A549 (cell line): Measurements from ENCODE around the gene ZNF605. TPM values are rescaled to one million over a fixed set of nuclear protein-coding genes. Genes with fewer than 3 reads are reported as not detected.

ENCODE experiments used
- ATAC-seq, 2 experiments: fragments of 200-7000 bp in 1 of 2; fragments of >200 bp in 1 of 2; cut with Nextera tagmentation in 1 of 2; cut with Tn5 transposase in 1 of 2; 3 replicates each; pipeline versions ENCODE4 v1.8.0 to v1.9.1; 2018 to 2020; ENCODE audit warnings: mild to moderate bottlenecking in 1 of 2, moderate library complexity in 1 of 2
- CTCF ChIA-PET: fragments of 300-600 bp; sonication (Branson Sonifier 250); formaldehyde crosslinking; extraction: SDS; loops from one replicate; lab custom pipeline; 2021; ENCODE audit warnings: antibody characterized with exemption, inconsistent platforms; lab: Yijun Ruan, JAX
- POLR2A ChIA-PET: fragments of 350-600 bp; formaldehyde crosslinking; extraction: SDS; loops from one replicate; lab custom pipeline; 2021; ENCODE audit warnings: antibody characterized with exemption, inconsistent platforms; lab: Yijun Ruan, JAX
- DNase-seq, 2 experiments: peaks; one replicate each; pipeline versions ENCODE4 v3.0.0 to v3.0.0-alpha.2; 2011 to 2016; ENCODE audit warnings: low read depth in 1 of 2, low spot score in 1 of 2
- FAIRE-seq: peaks from 2 replicates; lab custom pipeline; 2011; peaks lifted over from hg19 to GRCh38; lab: Jason Lieb, UNC
- H3K27ac ChIP-seq, 2 experiments: fragments of >200 bp; sonication (Bioruptor Twin); formaldehyde crosslinking; 3 replicates each; pipeline ENCODE4 v1.5.1; 2016 to 2017
- H3K4me1 ChIP-seq: fragments of >200 bp; sonication (Bioruptor Twin); formaldehyde crosslinking; 3 replicates; pipeline ENCODE4 v1.6.1; 2016
- H3K4me2 ChIP-seq: fragments of >200 bp; sonication (Bioruptor Twin); formaldehyde crosslinking; 3 replicates; pipeline ENCODE4 v1.6.1; 2016
- H3K4me3 ChIP-seq: fragments of >200 bp; sonication (Bioruptor Twin); formaldehyde crosslinking; 3 replicates; pipeline ENCODE4 v1.5.1; 2016
- H3K9me3 ChIP-seq: fragments of >200 bp; sonication (Bioruptor Twin); formaldehyde crosslinking; 3 replicates; pipeline ENCODE4 v1.6.1; 2016
- BHLHE40 ChIP-seq: IDR thresholded peaks from 2 replicates; pipeline ENCODE4 v1.6.1; 2012; ENCODE audit warnings: low read depth, low read length, inconsistent platforms
- CBX8 ChIP-seq: fragments of 200-600 bp; sonication (generic); IDR thresholded peaks from 2 replicates; pipeline ENCODE4 v1.6.1; 2016
- CEBPB ChIP-seq, 2 experiments: fragments of >200 bp in 1 of 2; sonication (Bioruptor Twin) in 1 of 2; formaldehyde crosslinking in 1 of 2; IDR thresholded peaks; 2 replicates each; pipeline ENCODE4 v1.6.1; 2012 to 2016
- EHF ChIP-seq: fragments of 250-450 bp; sonication (Bioruptor Pico); IDR thresholded peaks from 2 replicates; pipeline ENCODE4 v1.5.0; 2020; ENCODE audit warnings: mild to moderate bottlenecking
- HEYL ChIP-seq: fragments of 250-450 bp; sonication (Bioruptor Pico); IDR thresholded peaks from 2 replicates; pipeline ENCODE4 v1.8.0; 2021; ENCODE audit warnings: mild to moderate bottlenecking, moderate library complexity
- HOXA7 ChIP-seq: fragments of 250-450 bp; sonication (Bioruptor Pico); IDR thresholded peaks from 2 replicates; pipeline ENCODE4 v1.5.0; 2020; ENCODE audit warnings: mild to moderate bottlenecking, moderate library complexity
- JUNB ChIP-seq: fragments of >200 bp; sonication (Bioruptor Twin); formaldehyde crosslinking; IDR thresholded peaks from 2 replicates; pipeline ENCODE4 v1.6.1; 2016
- KDM5A ChIP-seq: fragments of 200-600 bp; sonication (generic); IDR thresholded peaks from 2 replicates; pipeline ENCODE4 v1.6.1; 2016; ENCODE audit warnings: antibody characterized with exemption, mild to moderate bottlenecking
- MAFK ChIP-seq: fragments of 450-650 bp; IDR thresholded peaks from 2 replicates; pipeline ENCODE4 v1.6.1; 2014; ENCODE audit not compliant: partially characterized antibody
- MYC ChIP-seq: IDR thresholded peaks from 2 replicates; pipeline ENCODE4 v1.6.1; 2012; ENCODE audit warnings: mild to moderate bottlenecking, inconsistent platforms, low read length, improper control_type of control experiment, borderline replicate concordance
- NR3C1 ChIP-seq: fragments of >200 bp; sonication (Bioruptor Twin); formaldehyde crosslinking; IDR thresholded peaks from 3 replicates; pipeline ENCODE4 v1.6.1; 2017
- RAD21 ChIP-seq, 2 experiments: fragments of >200 bp in 1 of 2; sonication (Bioruptor Twin) in 1 of 2; formaldehyde crosslinking in 1 of 2; IDR thresholded peaks in 1 of 2; conservative IDR thresholded peaks in 1 of 2; 2 replicates in 1 of 2; 3 replicates in 1 of 2; pipeline ENCODE4 v1.6.1; 2012 to 2018; ENCODE audit warnings: inconsistent platforms in 1 of 2
- RCOR1 ChIP-seq: fragments of 150-350 bp; IDR thresholded peaks from 2 replicates; pipeline ENCODE4 v1.6.1; 2014; ENCODE audit warnings: antibody characterized with exemption, low read length, low read depth
- SMC3 ChIP-seq: fragments of >200 bp; sonication (Bioruptor Twin); formaldehyde crosslinking; IDR thresholded peaks from 3 replicates; pipeline ENCODE4 v1.6.1; 2018; ENCODE audit warnings: inconsistent platforms
- ZFP36 ChIP-seq: fragments of 450-650 bp; IDR thresholded peaks from 2 replicates; pipeline ENCODE4 v1.6.1; 2014; ENCODE audit warnings: borderline replicate concordance; ENCODE audit not compliant: partially characterized antibody
- ZNF302 ChIP-seq: fragments of 250-450 bp; sonication (Bioruptor Pico); IDR thresholded peaks from 2 replicates; pipeline ENCODE4 v1.9.0; 2021; ENCODE audit warnings: inconsistent platforms, mild to moderate bottlenecking, moderate library complexity
- WGBS: methylation state at CpG from one replicate; pipeline ENCODE4 v1.1.6; 2017; ENCODE audit errors: missing lambda C conversion rate; 5-methylcytosine and 5-hydroxymethylcytosine counted together
- polyA plus RNA-seq, 4 experiments: library from polyadenylated mRNA; depleted of rRNA in 3 of 4; stranded (reverse); fragments of >200 nt; fragmentation: RNase III in 1 of 4; extraction: RNeasy Plus Mini Kit Qiagen cat#74134 plus additional on column Dnase treatment in 1 of 4; gene quantifications; 2 replicates in 3 of 4; 3 replicates in 1 of 4; pipeline ENCODE4 v1.2.3, GENCODE V29; 2011 to 2017
- TF ChIP-seq, protein P1 (sequence below): IDR thresholded peaks from 2 replicates; pipeline ENCODE4 v1.6.1; 2012; ENCODE audit warnings: low read depth, borderline replicate concordance
- TF ChIP-seq, protein P2 (sequence below): fragments of 450-650 bp; IDR thresholded peaks from 2 replicates; pipeline ENCODE4 v1.6.1; 2014; ENCODE audit warnings: antibody characterized with exemption
- TF ChIP-seq, protein P3 (sequence below): fragments of 150-350 bp; IDR thresholded peaks from 2 replicates; pipeline ENCODE4 v1.6.1; 2014; ENCODE audit warnings: low read depth, mild to moderate bottlenecking, low read length

The ZNF605 gene
- polyA plus RNA-seq, 2 of the 4 experiments (the other 2 are of a cell fraction), result 5.6 to 18.2 TPM

DNA sequence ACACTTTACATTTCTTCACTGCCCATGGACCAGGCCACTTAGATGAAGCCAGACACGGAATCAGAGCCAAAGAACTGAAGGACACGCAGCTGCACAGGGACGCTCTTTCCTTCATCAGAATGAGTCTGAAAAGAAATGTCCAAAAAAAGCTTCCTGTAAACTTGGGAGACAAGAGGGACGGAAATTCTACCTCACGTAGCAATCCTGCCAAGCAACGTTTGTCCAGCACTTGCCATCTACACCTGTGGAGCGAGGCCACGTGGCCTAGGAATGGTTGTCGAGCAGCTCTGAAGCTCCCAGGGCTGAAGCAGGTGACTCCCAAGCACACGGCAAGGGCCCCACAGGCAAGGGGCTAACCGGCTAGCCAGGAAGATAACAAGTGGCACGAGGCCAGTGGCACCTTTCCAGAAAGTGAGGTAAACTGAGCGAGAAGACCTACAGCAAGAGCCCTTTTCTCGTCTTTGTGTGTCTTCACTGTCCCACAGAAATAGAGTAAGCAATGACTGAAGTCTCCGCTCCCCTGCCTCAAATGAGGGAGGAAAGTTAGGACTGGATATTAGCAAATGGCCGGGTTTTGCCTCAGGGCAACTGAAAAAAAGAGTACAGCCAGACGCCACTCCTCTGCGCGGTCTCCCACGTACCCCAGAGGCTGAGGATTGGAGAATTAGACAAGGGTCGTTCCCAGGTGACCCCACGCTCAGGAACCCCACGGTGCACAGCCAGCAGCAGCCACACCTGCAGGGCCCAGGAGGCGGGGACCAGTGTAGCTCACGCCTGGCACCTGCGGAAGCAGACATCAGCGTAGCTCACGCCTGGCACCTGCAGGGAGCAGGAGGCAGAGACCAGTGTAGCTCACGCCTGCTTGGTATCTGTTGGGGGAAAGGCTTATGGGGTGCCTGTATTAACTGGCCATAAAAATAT is 7.7 kb downstream of the ZNF605 start (continued):
- TF ChIP-seq BHLHE40, result no peak
- TF ChIP-seq SMC3, result no peak
- no peak for TF ChIP-seq EHF (CRISPR knock-in tag)
- TF ChIP-seq RAD21 (conservative IDR thresholded peaks at IDR 0.05 in 1 of 2, IDR thresholded peaks at IDR 0.05 in 1 of 2), result no peak

DNA sequence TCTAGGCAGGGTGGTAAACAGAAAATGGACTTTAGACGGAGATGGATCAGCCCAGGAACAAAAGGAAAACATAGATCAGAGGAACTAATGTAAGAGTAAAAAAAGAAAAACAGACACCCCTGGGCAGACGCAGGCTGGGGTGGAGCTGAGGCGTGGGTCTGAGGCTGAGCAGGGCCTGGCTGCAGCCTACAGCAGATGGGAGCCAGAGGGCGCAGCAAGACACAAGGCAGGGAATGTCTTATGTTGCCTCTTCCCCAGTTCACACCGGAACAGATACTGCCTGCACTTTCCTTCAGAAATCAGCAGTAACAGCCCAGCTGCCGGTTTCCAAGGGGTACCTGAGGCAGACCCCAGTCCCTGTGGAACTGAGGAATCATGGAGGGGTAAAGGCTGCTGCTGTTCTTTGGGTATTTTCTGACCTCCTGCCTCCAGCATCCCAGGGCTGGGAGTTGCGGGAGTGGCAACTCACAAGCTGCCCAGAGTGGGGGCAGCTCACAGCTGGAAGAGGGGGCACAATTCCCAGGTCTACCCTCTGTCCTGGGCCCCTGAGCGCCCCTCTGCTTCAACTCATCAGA is 9.8 kb downstream of the ZNF605 start:
- no peak for FAIRE-seq
- ChIA-PET CTCF (no interaction called here), POLR2A (no interaction called here)
- no peak overlapping the region for H3K4me3 ChIP-seq
- H3K4me1 ChIP-seq, result no peaks in the 10 kb centered on the region
- H3K27ac ChIP-seq, result no peak overlapping the region
- TF ChIP-seq HEYL (CRISPR knock-in tag) (no peak), MAFK (no peak), EHF (CRISPR knock-in tag) (no peak), KDM5A (no peak), HOXA7 (CRISPR knock-in tag) (no peak), CBX8 (no peak), BHLHE40 (no peak), MYC (no peak)
- TF ChIP-seq, protein P1, sequence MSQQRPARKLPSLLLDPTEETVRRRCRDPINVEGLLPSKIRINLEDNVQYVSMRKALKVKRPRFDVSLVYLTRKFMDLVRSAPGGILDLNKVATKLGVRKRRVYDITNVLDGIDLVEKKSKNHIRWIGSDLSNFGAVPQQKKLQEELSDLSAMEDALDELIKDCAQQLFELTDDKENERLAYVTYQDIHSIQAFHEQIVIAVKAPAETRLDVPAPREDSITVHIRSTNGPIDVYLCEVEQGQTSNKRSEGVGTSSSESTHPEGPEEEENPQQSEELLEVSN, result no peak
- TF ChIP-seq, protein P2, sequence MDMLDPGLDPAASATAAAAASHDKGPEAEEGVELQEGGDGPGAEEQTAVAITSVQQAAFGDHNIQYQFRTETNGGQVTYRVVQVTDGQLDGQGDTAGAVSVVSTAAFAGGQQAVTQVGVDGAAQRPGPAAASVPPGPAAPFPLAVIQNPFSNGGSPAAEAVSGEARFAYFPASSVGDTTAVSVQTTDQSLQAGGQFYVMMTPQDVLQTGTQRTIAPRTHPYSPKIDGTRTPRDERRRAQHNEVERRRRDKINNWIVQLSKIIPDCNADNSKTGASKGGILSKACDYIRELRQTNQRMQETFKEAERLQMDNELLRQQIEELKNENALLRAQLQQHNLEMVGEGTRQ, result no peak
- peaks cover 96% of the 10 kb centered on the region for H3K9me3 ChIP-seq
- WGBS, result 95% methylated on average over 8 of the region's 8 CpGs
- H3K4me2 ChIP-seq, result no peak overlapping the region
- no peak for DNase-seq
- no peak for ATAC-seq

DNA sequence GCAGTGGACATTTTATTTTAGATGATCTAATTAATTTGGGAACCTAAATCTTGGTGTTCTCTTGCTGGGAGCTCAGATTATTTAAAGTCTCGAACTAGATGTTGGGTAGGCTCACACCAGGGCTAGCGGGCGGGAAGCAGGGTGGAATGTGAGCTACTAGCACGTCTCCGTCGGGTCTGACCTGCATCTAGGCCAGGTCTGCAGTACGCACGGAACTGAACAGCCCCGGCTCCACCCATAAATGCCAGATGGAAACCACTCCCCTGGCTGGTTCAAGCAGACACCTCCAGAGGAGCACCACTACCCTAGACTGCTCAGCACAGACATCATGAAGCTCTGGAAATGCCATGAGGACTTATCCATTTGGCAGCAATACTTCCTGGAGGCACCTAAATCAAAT is 10.3 kb downstream of the ZNF605 start:
- Histone ChIP-seq H3K4me1 (no peaks in the 10 kb centered on the region), H3K27ac (no peak overlapping the region), H3K4me2 (no peak overlapping the region), H3K4me3 (no peak overlapping the region), H3K9me3 (peaks cover 96% of the 10 kb centered on the region)
- no peak for ATAC-seq
- ChIA-PET POLR2A (no interaction called here), CTCF (no interaction called here)
- no peak for DNase-seq
- TF ChIP-seq JUNB (no peak), HOXA7 (CRISPR knock-in tag) (no peak), RCOR1 (no peak), CEBPB (IDR thresholded peaks at IDR 0.05) (no peak), NR3C1 (no peak), ZNF302 (CRISPR knock-in tag) (no peak), ZFP36 (no peak), RAD21 (conservative IDR thresholded peaks at IDR 0.05 in 1 of 2, IDR thresholded peaks at IDR 0.05 in 1 of 2) (no peak)
- TF ChIP-seq, protein P3, sequence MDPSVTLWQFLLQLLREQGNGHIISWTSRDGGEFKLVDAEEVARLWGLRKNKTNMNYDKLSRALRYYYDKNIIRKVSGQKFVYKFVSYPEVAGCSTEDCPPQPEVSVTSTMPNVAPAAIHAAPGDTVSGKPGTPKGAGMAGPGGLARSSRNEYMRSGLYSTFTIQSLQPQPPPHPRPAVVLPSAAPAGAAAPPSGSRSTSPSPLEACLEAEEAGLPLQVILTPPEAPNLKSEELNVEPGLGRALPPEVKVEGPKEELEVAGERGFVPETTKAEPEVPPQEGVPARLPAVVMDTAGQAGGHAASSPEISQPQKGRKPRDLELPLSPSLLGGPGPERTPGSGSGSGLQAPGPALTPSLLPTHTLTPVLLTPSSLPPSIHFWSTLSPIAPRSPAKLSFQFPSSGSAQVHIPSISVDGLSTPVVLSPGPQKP, result no peak
- no peak for FAIRE-seq
- WGBS, result 91% methylated on average over 9 of the region's 9 CpGs
